Measurements from ENCODE around the gene EPHA10. TPM values are rescaled to one million over a fixed set of nuclear protein-coding genes. Genes with fewer than 3 reads are reported as not detected.

Gene EPHA10
- total and polyA plus RNA-seq, 7 donors = 0.05 TPM; not detected in 6

DNA sequence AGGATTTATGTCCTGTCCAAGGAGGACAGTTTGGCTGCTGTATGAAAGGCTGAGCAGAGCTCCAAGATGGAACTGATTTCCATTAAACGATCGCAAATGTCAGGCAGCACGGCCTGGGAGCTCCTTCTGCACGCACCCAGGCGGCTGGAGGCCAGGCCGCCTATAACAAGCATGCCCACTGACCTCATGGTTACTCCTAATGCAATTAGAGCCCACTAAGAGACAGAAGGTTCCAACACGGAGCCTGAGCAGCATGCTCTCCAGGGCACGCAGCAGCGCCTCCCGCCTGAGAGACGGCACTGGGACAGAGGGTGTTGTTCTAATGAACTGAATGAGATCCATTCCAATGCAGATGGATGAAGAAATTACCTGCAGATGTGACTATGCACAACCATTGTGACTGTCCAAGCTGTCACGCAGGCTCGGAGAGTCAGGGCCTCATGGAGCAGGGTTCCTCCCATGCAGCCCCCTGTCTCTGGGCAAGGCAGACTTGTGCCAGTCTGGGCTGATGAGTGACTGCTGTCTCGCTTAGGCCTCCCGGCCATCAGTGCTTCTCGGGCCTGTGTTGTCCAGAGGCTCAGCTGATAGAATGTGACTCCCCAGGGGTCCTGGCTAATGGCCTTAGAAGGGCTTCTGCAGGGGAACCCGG lies 97.8 kb downstream of the EPHA10 start:
- Histone ChIP-seq H3K27me3 (ENCODE audit: insufficient read depth in 3 of 3, low read length in 2 of 3) (peaks cover 0 to 29% (median 4%) of the 10 kb centered on the region in 3 donors), H3K4me3 (no peak overlapping the region), H3K9me3 (no peaks in the 10 kb centered on the region), H3K27ac (no peak overlapping the region), H3K36me3 (ENCODE audit: insufficient read depth in 1 of 2, low read depth in 1 of 2) (no peaks in the 10 kb centered on the region), H3K4me1 (no peaks in the 10 kb centered on the region)
- TF ChIP-seq, protein P1, sequence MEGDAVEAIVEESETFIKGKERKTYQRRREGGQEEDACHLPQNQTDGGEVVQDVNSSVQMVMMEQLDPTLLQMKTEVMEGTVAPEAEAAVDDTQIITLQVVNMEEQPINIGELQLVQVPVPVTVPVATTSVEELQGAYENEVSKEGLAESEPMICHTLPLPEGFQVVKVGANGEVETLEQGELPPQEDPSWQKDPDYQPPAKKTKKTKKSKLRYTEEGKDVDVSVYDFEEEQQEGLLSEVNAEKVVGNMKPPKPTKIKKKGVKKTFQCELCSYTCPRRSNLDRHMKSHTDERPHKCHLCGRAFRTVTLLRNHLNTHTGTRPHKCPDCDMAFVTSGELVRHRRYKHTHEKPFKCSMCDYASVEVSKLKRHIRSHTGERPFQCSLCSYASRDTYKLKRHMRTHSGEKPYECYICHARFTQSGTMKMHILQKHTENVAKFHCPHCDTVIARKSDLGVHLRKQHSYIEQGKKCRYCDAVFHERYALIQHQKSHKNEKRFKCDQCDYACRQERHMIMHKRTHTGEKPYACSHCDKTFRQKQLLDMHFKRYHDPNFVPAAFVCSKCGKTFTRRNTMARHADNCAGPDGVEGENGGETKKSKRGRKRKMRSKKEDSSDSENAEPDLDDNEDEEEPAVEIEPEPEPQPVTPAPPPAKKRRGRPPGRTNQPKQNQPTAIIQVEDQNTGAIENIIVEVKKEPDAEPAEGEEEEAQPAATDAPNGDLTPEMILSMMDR (IDR thresholded peaks at IDR 0.05) = no peak
- 13 to 30% (median 18%) methylated on average over 17 of the region's 17 CpGs for WGBS, 3 donors
- ATAC-seq (no peak), DNase-seq (no peak)
- intact Hi-C loops (cut with DNase I) = loop anchor here in 1 of 2 donors (5.0 kb wide), 1 partner anchor 60 kb away; no protein-coding TSS in a partner anchor

DNA sequence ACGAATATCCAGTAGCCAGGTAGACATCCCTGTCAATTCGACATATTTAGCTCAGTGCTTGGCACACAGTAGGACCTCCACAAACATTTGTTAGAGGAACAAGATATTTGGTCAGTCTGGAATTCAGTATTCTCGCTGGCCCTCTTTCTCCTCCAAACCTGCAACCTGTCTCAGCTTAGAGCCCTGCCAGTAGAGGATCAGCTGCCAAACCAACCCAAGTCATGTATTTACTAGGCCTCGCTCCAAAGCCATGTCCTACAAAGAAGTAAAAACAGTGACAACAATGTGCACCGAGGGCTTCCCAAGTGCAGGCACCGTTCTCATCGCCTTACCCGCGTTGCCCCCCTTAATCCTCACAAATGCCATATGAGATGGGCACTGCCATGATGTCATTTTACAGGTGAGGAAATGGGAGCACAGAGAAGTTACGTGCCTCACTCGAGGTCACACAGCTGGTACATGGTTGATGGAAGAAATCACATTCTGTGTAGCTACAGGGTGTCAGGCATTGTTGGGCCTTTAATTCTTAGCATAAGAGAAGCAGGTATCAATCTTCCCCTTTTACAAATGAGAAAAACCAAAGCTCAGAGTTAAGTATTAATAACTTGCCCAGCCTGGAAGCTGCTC lies 98.6 kb downstream of the EPHA10 start:
- 52 to 69% (median 56%) methylated on average over 11 of the region's 11 CpGs for WGBS, 3 donors
- DNase-seq (no peak), ATAC-seq (no peak)
- Histone ChIP-seq H3K27me3 (ENCODE audit: insufficient read depth in 3 of 3, low read length in 2 of 3) (peaks cover 0 to 22% (median 4%) of the 10 kb centered on the region in 3 donors), H3K4me1 (no peaks in the 10 kb centered on the region), H3K4me3 (no peak overlapping the region), H3K36me3 (ENCODE audit: insufficient read depth in 1 of 2, low read depth in 1 of 2) (no peaks in the 10 kb centered on the region), H3K9me3 (no peaks in the 10 kb centered on the region), H3K27ac (no peak overlapping the region)
- TF ChIP-seq, protein P1 (IDR thresholded peaks at IDR 0.05) = no peak
- intact Hi-C loops (cut with DNase I) = loop anchor here in 1 of 2 donors (5.0 kb wide), 1 partner anchor 59 kb away; no protein-coding TSS in a partner anchor

Other genes with a start within 250 kb of the EPHA10 start
- 10 to 100 TPM in 1 of 4 donors, 1 to 10 TPM in 3; 8.1 to 11.9 (median 9.3) TPM for gene SNIP1, start 210.8 kb downstream of the EPHA10 start, total RNA-seq
- gene SNIP1, start 210.8 kb downstream of the EPHA10 start, polyA plus RNA-seq = 1 to 10 TPM; 4.1 to 8.0 (median 7.4) TPM
- 1 to 10 TPM; 1.2 to 2.0 (median 1.3) TPM for gene DNALI1, start 208.2 kb downstream of the EPHA10 start, total RNA-seq
- 1 to 10 TPM in 2 of 3 donors, under 1 TPM in 1; 0.82 to 2.1 (median 1.1) TPM for gene DNALI1, start 208.2 kb downstream of the EPHA10 start, polyA plus RNA-seq
- 10 to 100 TPM; 29.6 to 52.3 (median 49.5) TPM for gene GNL2, start 169.2 kb downstream of the EPHA10 start, total RNA-seq
- gene GNL2, start 169.2 kb downstream of the EPHA10 start, polyA plus RNA-seq = 100 to 1,000 TPM in 1 of 3 donors, 10 to 100 TPM in 2; 48.2 to 104 (median 58.9) TPM
- not detected for gene RSPO1, start 130.2 kb downstream of the EPHA10 start, total RNA-seq
- gene RSPO1, start 130.2 kb downstream of the EPHA10 start, polyA plus RNA-seq = under 1 TPM in 1 of 3 donors, not detected in 2; 0.01 TPM
- gene CDCA8, start 72.6 kb downstream of the EPHA10 start, total RNA-seq = under 1 TPM; 0.10 to 0.67 (median 0.14) TPM
- under 1 TPM; 0.23 to 0.78 (median 0.66) TPM for gene CDCA8, start 72.6 kb downstream of the EPHA10 start, polyA plus RNA-seq
- 1 to 10 TPM; 2.1 to 3.4 (median 2.7) TPM for gene MANEAL, start 28.7 kb upstream of the EPHA10 start, total RNA-seq
- gene MANEAL, start 28.7 kb upstream of the EPHA10 start, polyA plus RNA-seq = 1 to 10 TPM; 3.7 to 4.3 (median 4.0) TPM
- gene C1orf122, start 42.7 kb upstream of the EPHA10 start, total RNA-seq = 10 to 100 TPM; 26.6 to 32.1 (median 28.1) TPM
- gene C1orf122, start 42.7 kb upstream of the EPHA10 start, polyA plus RNA-seq = 100 to 1,000 TPM in 1 of 3 donors, 10 to 100 TPM in 2; 52.2 to 109 (median 73.6) TPM
- 10 to 100 TPM in 2 of 4 donors, 1 to 10 TPM in 2; 3.4 to 12.5 (median 10.2) TPM for gene YRDC, start 43.1 kb upstream of the EPHA10 start, total RNA-seq
- 10 to 100 TPM; 11.3 to 36.0 (median 13.4) TPM for gene YRDC, start 43.1 kb upstream of the EPHA10 start, polyA plus RNA-seq
- gene MTF1, start 94.5 kb upstream of the EPHA10 start, total RNA-seq = 10 to 100 TPM; 13.3 to 18.8 (median 14.0) TPM
- gene MTF1, start 94.5 kb upstream of the EPHA10 start, polyA plus RNA-seq = 10 to 100 TPM in 1 of 3 donors, 1 to 10 TPM in 2; 3.1 to 20.2 (median 6.0) TPM
- 10 to 100 TPM in 2 of 4 donors, 1 to 10 TPM in 2; 6.7 to 12.8 (median 9.3) TPM for gene INPP5B, start 181.9 kb upstream of the EPHA10 start, total RNA-seq
- gene INPP5B, start 181.9 kb upstream of the EPHA10 start, polyA plus RNA-seq = 1 to 10 TPM; 3.8 to 6.6 (median 4.5) TPM
- 10 to 100 TPM; 20.0 to 45.4 (median 35.0) TPM for gene SF3A3, start 224.9 kb upstream of the EPHA10 start, total RNA-seq
- 10 to 100 TPM; 13.0 to 35.0 (median 30.0) TPM for gene SF3A3, start 224.9 kb upstream of the EPHA10 start, polyA plus RNA-seq
- gene FHL3, start 240.4 kb upstream of the EPHA10 start, total RNA-seq = 1,000 to 10,000 TPM in 1 of 4 donors, 100 to 1,000 TPM in 3; 236 to 1,187 (median 448) TPM
- 100 to 1,000 TPM in 2 of 3 donors, 10 to 100 TPM in 1; 41.6 to 905 (median 582) TPM for gene FHL3, start 240.4 kb upstream of the EPHA10 start, polyA plus RNA-seq
- gene UTP11, start 247.6 kb upstream of the EPHA10 start, total RNA-seq = 100 to 1,000 TPM in 3 of 4 donors, 10 to 100 TPM in 1; 65.2 to 210 (median 131) TPM
- 100 to 1,000 TPM in 2 of 3 donors, 10 to 100 TPM in 1; 91.7 to 253 (median 163) TPM for gene UTP11, start 247.6 kb upstream of the EPHA10 start, polyA plus RNA-seq

All from psoas muscle (tissue), 8 donors.